Activated T-helper 1 cell treated with anti-CD3 and anti-CD28 coated beads, Interleukin-12 subunit alpha, Interleukin-12 subunit beta, Interleukin-2, Interleukin-4 antibody, amounts not matched to agents 30 ng/mL and 10 ng/mL and 1 ng/mL, durations not matched to agents 14 hours and 24 hours and 36 hours (primary cell): Measurements from ENCODE around the gene MDP1. TPM values are rescaled to one million over a fixed set of nuclear protein-coding genes. Genes with fewer than 3 reads are reported as not detected.

Experiments used
- DNase-seq: peaks from one replicate; pipeline ENCODE4 v3.0.0; 2021; ENCODE audit warnings: low spot score
- H3K27ac Mint-ChIP-seq: one replicate; pipeline ENCODE4 v1.8.0; 2021; ENCODE audit warnings: mild to moderate bottlenecking, mixed read lengths
- H3K27me3 Mint-ChIP-seq: one replicate; pipeline ENCODE4 v1.8.0; 2022; ENCODE audit warnings: mild to moderate bottlenecking, moderate library complexity, mixed read lengths; ENCODE audit not compliant: insufficient read depth
- H3K36me3 Mint-ChIP-seq: one replicate; pipeline ENCODE4 v1.8.0; 2021; ENCODE audit warnings: low read depth, mixed read lengths
- H3K4me1 Mint-ChIP-seq: one replicate; pipeline ENCODE4 v1.8.0; 2021; ENCODE audit warnings: low read depth, mixed read lengths
- H3K4me3 Mint-ChIP-seq: one replicate; pipeline ENCODE4 v1.8.0; 2021; ENCODE audit warnings: mild to moderate bottlenecking, moderate library complexity, mixed read lengths
- H3K9me3 Mint-ChIP-seq: one replicate; pipeline ENCODE4 v1.8.0; 2021; ENCODE audit warnings: mixed read lengths
- intact Hi-C: fragments of 100-400 bp; cut with micrococcal nuclease; formaldehyde crosslinking; loops from one replicate; pipeline ENCODE4 v1.15.1; 2024
- total RNA-seq: library from RNA; stranded (reverse); gene quantifications from 2 replicates; pipeline ENCODE4 v1.2.3, GENCODE V29; 2022

Gene MDP1
- total RNA-seq, 1 donor from 2014 or later = 12.9 TPM

DNA sequence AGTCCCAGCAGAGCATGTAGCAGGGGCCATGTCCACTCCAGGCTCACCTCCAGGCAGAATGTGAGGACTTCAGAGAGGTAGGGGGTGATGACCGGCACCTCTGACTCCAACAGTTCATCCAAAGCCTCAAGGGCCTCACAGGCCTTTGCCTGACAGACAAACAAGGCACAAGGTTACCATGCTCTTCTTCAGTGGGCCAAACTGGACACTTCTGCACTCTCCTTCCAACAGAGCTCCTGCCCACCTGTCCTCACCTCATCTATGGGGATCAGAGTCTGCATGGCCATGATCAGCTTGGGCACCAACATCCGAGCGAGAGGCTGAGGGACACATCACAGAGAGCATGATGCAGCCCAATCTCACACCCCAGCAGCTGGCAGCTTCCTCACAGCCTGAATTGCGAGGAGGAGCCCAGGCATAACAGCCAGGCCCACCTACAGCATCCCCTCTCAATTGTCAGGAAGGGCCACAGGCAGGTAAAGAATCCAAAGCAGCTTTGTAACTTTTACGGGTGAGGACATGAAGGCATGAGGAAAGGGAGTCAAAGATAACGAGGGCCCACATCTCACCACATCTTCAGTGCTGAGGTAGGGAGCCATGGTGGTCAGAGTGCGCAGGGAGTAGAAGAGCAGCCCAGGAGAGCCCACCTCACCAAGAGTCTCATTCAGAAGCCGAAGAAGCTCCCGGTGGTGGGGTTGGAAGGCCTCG is 28.9 kb downstream of the MDP1 start:
- DNase-seq = no peak
- intact Hi-C loops = no loop called here
- Mint-ChIP-seq H3K27me3 (no peaks in the 10 kb centered on the region), H3K27ac (peak overlapping the region; percentile 47), H3K4me3 (peak overlapping the region; percentile 91), H3K36me3 (peaks cover 51% of the 10 kb centered on the region), H3K9me3 (no peaks in the 10 kb centered on the region), H3K4me1 (peaks cover 30% of the 10 kb centered on the region)

DNA sequence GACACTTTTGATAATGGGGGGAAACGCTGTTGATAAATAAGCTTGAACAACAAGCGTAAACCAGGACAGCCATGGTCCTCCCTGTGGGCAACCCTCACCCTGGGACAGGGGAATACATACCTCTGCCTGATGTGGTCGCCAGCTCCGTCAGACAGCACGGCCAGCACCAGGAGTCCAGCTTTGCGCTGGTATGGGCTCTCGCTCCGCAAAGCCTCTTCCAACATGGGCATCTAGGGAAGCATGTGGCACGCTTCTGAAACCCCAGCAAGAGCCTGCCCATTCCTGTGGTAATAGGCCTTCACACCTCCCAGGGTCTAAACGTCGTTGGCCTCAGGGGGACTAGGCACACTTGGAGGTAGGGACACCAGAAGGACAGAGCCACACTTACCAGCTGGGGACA is 30.1 kb downstream of the MDP1 start:
- H3K27ac Mint-ChIP-seq = no peak overlapping the region
- H3K4me1 Mint-ChIP-seq = peaks cover 25% of the 10 kb centered on the region
- intact Hi-C loops = no loop called here
- no peak overlapping the region for H3K4me3 Mint-ChIP-seq
- no peaks in the 10 kb centered on the region for H3K9me3 Mint-ChIP-seq
- no peak for DNase-seq
- peaks cover 48% of the 10 kb centered on the region for H3K36me3 Mint-ChIP-seq
- H3K27me3 Mint-ChIP-seq = no peaks in the 10 kb centered on the region

DNA sequence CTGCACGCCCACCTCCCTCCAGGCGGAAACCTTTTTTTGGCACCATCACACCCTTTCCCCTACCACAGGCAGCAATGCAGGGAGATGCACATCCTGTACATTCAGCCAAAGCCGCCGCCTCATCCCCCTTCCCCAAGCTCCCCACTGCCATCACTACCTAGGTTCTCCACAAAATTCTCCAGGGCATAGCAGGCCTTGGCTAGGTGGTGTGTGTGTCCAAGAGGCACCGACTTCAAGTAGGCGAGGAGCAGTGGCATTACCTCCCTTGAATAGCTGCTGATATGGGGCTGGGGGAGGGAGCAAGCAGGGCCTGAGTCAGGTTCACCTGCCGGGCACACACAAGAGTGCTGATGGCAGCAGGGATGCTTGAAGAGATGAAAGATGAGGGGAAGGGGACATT is 30.8 kb downstream of the MDP1 start:
- Mint-ChIP-seq H3K27ac (no peak overlapping the region), H3K36me3 (peaks cover 51% of the 10 kb centered on the region), H3K27me3 (no peaks in the 10 kb centered on the region), H3K4me1 (peaks cover 21% of the 10 kb centered on the region), H3K9me3 (no peaks in the 10 kb centered on the region), H3K4me3 (no peak overlapping the region)
- intact Hi-C loops = no loop called here
- no peak for DNase-seq

DNA sequence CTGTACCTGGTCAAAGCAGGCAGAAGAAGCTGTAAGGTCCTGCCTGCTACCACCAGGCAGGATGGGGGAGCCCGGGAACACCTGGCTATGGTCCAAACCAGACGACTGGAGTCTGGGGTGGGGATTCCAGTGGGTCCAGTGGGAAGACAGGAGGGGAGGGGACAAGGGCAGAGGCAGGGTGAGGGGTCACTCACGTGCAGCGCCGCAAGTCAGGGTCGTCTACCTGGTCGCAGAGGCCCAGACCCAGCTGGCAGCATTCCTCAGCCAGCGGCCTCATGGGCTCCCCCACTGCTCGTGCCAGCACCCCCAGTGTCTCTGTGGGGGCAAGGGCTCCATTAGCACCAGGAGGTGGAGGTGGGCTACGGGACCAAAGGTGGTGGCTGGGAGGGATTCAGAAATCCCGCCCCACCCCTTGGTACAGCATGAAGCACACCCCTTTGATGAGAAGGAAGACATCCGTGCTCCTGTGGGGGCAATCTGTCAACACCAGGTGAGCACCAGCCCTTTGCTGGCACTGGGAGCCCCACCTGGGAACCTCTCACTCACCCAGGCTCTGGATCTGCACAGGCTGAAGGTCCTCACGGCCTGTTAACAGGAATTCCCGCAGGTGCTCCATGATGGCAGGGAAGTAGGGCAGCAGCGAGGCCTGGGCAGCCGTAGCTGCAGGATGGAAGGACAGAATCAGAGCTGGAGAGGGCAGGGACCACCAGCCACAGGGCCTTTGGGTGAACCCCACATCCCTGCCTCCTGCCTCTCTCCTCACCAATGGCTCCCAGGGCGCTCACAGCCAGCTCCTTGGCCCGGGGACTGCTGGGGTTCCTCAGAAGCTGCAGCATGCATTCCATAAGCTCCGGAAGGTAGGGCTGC is 31.5 kb downstream of the MDP1 start:
- H3K4me3 Mint-ChIP-seq = no peak overlapping the region
- no peaks in the 10 kb centered on the region for H3K27me3 Mint-ChIP-seq
- H3K9me3 Mint-ChIP-seq = no peaks in the 10 kb centered on the region
- intact Hi-C loops = no loop called here
- H3K4me1 Mint-ChIP-seq = peaks cover 18% of the 10 kb centered on the region
- DNase-seq = no peak
- H3K36me3 Mint-ChIP-seq = peaks cover 54% of the 10 kb centered on the region
- H3K27ac Mint-ChIP-seq = no peak overlapping the region

DNA sequence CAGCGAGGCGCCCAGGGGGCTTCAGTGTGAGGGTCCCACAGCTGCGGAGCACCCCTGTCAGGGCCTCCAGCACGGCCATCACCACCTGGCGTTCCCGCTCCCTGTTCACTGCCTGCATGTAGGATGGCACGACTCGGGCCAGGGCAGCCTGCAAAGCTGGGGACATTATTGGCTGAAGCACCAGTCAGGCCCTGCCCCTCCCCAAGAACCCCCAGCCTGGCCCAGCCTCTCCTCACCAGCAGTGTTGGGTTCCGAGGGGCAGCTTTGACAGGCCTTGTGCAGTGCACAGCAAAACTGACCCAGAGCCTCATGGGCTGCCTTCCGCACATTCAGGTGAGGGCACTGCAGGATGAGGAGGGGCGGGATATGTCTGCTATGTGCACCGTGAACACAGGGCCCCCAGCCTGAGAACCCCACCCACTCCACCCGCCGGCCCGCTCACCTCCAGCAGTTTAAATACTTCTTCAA is 32.8 kb downstream of the MDP1 start:
- Mint-ChIP-seq H3K4me1 (peaks cover 12% of the 10 kb centered on the region), H3K27ac (no peak overlapping the region), H3K27me3 (no peaks in the 10 kb centered on the region), H3K36me3 (peaks cover 63% of the 10 kb centered on the region), H3K9me3 (no peaks in the 10 kb centered on the region), H3K4me3 (no peak overlapping the region)
- intact Hi-C loops = no loop called here
- DNase-seq = no peak

DNA sequence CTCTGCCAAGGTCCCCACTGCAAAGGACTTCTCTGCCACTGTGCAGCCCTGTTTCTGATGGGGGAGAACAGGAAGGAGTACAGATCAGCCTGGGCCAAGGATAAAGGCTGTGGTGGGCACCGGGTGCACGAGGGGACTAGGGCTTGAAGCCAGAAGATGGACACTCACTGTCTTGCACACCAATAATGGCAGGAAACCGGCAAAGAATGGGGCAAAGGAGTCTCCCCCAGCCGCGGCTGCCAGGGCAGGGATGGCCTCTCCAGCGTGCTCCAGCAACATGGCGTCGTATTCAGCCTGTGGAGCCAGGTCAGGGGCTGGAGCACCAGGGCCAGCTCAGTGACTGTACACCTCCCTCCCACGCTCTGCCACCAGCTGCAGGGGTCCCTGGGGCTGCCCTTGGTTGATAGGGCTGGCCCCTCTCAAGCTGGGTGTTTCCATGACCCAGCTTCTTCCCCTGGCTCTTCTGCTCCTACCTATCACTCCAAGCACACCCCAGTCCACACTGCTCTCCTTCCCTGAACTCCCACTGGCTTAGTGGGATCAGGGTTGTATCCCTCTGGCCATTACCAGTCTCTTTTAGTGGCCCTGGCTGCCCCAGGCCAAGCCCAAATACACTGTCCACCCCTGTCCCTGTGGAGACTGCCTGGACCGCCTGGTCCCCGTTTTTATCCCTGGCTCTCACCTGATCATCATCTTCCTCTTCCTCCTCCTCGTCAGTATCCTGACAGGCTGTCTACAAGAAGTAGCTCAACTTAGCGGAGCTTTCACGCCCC is 33.6 kb downstream of the MDP1 start:
- H3K4me3 Mint-ChIP-seq = no peak overlapping the region
- DNase-seq = no peak
- H3K27ac Mint-ChIP-seq = no peak overlapping the region
- no peaks in the 10 kb centered on the region for H3K27me3 Mint-ChIP-seq
- H3K9me3 Mint-ChIP-seq = no peaks in the 10 kb centered on the region
- intact Hi-C loops = no loop called here
- peaks cover 4% of the 10 kb centered on the region for H3K4me1 Mint-ChIP-seq
- peaks cover 64% of the 10 kb centered on the region for H3K36me3 Mint-ChIP-seq

DNA sequence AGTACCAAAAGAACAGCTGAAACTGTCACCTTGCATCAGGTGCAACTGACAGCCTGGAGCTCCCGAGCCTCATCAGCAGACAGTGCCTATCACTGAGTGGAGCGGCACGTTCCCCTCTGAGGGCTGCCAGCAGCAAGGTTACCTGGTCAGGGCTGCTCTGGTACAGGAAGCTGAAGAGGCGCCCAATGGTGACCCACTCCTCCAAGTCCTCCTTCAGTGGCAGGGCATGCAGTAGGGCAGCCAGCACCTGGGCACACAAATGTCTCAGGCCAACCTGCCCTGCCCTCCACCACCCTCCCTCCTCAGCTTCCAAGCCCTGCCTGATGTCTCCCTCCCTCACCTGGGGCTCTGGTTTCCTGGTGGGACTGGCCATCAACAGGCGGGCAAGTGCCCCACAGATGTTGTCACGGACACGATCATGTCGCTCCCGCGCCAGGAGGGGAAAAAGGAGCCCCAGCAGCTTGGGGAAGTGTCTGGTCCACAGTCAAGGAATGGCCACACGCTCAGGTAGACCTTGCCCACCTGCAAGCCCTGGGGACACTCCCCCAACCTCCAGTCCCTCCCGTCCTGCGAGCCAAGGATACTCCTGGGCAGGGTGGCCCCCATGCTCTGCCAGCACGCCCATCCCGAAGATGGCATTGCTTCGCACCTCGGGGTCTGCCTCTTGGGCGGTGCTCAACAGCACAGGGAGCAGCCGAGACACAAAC is 34.3 kb downstream of the MDP1 start:
- Mint-ChIP-seq H3K9me3 (no peaks in the 10 kb centered on the region), H3K36me3 (peaks cover 62% of the 10 kb centered on the region), H3K27me3 (no peaks in the 10 kb centered on the region), H3K27ac (no peak overlapping the region), H3K4me3 (no peak overlapping the region), H3K4me1 (no peaks in the 10 kb centered on the region)
- no peak for DNase-seq
- intact Hi-C loops = no loop called here

DNA sequence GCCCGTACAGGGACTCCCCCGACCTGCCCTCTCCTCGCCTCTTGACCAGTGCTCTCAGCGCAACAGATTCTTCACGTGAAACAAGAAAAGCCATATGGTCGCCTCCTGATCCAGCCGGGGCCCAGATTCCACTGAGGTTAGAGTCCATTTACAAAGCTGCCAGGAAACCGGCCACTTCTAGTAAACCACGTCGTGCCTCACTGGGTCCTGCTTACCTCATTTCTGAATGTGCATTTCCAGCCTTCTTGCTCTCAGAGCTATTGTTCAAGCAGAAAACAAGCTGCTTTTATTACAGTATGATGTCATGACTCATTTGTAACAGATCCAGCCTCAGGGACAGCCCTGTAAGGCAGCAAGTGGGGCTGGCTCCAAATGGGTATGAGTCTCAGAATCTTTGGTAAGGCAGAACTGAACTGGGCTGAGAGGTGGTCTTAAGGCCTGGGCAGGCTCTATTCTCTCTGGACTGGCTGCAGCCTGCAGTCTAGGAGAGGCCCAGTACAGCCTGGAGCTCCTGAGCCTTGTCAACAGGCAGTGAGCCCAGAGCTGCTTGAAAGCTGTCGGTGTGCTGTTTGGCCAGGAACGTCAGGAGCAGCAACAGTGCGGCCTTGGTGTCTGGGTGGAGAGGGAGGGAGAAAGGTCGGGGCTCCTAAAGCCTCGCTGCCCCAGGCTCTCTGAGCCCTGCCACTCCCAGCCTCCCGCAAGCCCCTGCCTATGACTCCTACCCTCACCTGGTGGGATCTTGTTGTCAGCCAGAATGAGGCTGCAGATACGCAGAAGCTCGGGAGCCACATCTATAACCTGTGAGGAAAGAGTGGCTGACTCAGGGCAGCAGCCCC is 35.7 kb downstream of the MDP1 start:
- H3K36me3 Mint-ChIP-seq = peaks cover 62% of the 10 kb centered on the region
- H3K4me1 Mint-ChIP-seq = no peaks in the 10 kb centered on the region
- no peaks in the 10 kb centered on the region for H3K9me3 Mint-ChIP-seq
- no peak for DNase-seq
- H3K4me3 Mint-ChIP-seq = no peak overlapping the region
- intact Hi-C loops = no loop called here
- H3K27me3 Mint-ChIP-seq = no peaks in the 10 kb centered on the region
- no peak overlapping the region for H3K27ac Mint-ChIP-seq

DNA sequence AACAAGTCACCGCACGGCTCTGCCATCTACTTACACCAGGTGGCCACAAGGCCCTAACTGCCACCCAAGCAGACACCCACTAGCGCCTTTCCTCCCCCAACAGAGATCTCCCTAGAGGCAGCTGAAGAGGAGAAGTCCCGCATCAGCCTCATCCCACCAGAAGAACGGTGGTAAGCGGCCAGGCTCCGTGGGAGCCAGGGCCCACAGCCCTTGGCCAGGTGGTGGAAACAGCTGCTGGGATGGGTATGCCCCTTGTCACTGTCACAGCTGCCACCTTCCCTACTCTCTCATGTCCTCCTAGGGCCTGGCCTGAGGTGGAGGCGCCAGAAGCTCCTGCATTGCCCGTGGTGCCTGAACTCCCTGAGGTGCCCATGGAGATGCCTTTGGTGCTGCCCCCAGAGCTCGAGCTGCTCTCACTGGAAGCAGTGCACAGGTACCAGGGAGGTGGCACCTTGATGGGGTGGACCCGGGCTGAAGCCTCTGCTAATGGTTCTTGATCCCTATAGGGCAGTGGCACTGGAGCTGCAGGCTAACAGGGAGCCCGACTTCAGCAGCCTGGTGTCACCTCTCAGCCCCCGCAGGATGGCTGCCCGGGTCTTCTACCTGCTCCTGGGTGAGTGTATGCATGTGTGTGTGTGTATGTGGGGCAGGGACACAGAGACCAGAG is 36.4 kb downstream of the MDP1 start:
- H3K27me3 Mint-ChIP-seq = no peaks in the 10 kb centered on the region
- H3K36me3 Mint-ChIP-seq = peaks cover 66% of the 10 kb centered on the region
- H3K4me3 Mint-ChIP-seq = no peak overlapping the region
- H3K9me3 Mint-ChIP-seq = no peaks in the 10 kb centered on the region
- no peaks in the 10 kb centered on the region for H3K4me1 Mint-ChIP-seq
- intact Hi-C loops = no loop called here
- no peak for DNase-seq
- H3K27ac Mint-ChIP-seq = peak overlapping the region; percentile 44

DNA sequence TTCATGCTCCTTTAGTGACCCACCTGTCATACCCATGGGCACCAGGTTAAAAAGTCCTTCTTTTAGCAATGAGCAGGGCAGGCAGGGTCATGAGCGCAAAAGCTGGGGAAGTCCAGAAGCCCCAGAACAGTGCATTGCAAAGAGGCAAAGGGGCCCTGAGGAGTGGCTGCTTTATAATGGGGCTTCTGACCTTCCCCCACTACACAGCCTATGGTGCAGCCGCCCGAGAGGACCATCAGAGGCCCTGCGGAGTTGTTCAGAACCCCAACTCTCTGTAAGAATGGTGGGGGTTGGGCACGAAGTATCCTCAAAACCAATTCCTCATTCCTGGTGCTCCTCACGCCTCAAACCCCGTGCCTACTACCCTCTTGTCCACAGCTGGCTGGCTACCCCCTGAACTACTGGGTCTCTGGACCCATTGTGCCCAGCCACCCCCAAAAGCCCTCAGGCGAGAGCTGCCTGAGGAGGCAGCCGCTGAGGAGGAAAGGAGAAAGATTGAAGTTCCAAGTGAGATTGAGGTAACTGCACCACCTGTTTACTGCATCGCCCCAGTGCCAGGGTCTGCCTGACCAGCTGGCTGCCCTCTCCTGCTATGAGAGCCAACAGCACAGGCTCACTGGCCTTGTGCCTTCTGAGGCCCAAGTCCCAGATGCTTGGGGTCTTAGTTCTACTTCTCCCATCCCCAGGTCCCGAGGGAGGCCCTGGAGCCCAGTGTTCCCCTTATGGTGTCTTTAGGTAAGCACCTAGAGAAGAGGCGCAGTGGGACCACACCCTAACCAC is 37.3 kb downstream of the MDP1 start:
- no peak overlapping the region for H3K27ac Mint-ChIP-seq
- no peak for DNase-seq
- no peaks in the 10 kb centered on the region for H3K9me3 Mint-ChIP-seq
- H3K4me1 Mint-ChIP-seq = no peaks in the 10 kb centered on the region
- intact Hi-C loops = no loop called here
- peaks cover 66% of the 10 kb centered on the region for H3K36me3 Mint-ChIP-seq
- H3K4me3 Mint-ChIP-seq = no peak overlapping the region
- no peaks in the 10 kb centered on the region for H3K27me3 Mint-ChIP-seq

DNA sequence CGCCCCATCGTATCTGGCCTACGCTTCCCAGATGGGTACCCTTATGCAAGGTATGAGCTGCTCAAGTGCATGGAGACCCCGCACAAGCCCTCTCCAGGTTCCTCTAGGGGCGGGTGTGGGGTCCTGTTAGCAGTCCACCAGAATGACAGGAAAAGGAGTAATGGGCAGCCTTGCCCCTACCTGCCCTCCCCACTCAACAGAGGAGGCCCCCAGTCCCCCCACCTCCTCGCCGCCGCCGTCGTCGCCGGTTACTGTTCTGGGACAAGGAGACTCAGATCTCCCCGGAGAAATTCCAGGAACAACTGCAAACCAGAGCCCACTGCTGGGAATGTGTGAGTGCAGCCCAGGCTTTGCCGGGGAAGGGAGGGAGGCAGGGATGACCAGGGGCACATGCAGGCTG is 38.0 kb downstream of the MDP1 start:
- intact Hi-C loops = no loop called here
- Mint-ChIP-seq H3K4me1 (no peaks in the 10 kb centered on the region), H3K36me3 (peaks cover 60% of the 10 kb centered on the region), H3K4me3 (no peak overlapping the region), H3K27ac (peak overlapping the region; percentile 38), H3K9me3 (no peaks in the 10 kb centered on the region), H3K27me3 (no peaks in the 10 kb centered on the region)
- DNase-seq = no peak
